IgD-negative memory B cell (primary cell): ENCODE measurements around the gene SERPINB5. TPM values are rescaled to one million over a fixed set of nuclear protein-coding genes. Genes with fewer than 3 reads are reported as not detected.

Experiments used
- H3K27ac Mint-ChIP-seq, 3 donors: one replicate each; pipeline ENCODE4 v1.8.0; 2020 to 2022; ENCODE audit warnings: mild to moderate bottlenecking in 3 of 3, mixed read lengths in 3 of 3, moderate library complexity in 1 of 3
- H3K27me3 Mint-ChIP-seq: one replicate; pipeline ENCODE4 v1.8.0; 2021; ENCODE audit warnings: mixed read lengths
- H3K36me3 Mint-ChIP-seq: one replicate; pipeline ENCODE4 v1.8.0; 2020; ENCODE audit warnings: mild to moderate bottlenecking, mixed read lengths
- H3K4me1 Mint-ChIP-seq, 3 donors: one replicate each; pipeline ENCODE4 v1.8.0; 2020 to 2022; ENCODE audit warnings: mixed read lengths in 3 of 3, mild to moderate bottlenecking in 1 of 3
- H3K4me3 Mint-ChIP-seq, 4 donors: one replicate each; pipeline ENCODE4 v1.8.0; 2020 to 2022; ENCODE audit warnings: mild to moderate bottlenecking in 4 of 4, mixed read lengths in 4 of 4, moderate library complexity in 3 of 4
- H3K9me3 Mint-ChIP-seq, 3 donors: one replicate each; pipeline ENCODE4 v1.8.0; 2020 to 2021; ENCODE audit warnings: mixed read lengths in 3 of 3, mild to moderate bottlenecking in 1 of 3
- polyA plus RNA-seq: library from polyadenylated mRNA; unstranded; fragments of 300-500 nt; fragmentation: Illumina TruSeq; gene quantifications from one replicate; pipeline ENCODE4 v1.2.3, GENCODE V29; 2021

The SERPINB5 gene, protein sequence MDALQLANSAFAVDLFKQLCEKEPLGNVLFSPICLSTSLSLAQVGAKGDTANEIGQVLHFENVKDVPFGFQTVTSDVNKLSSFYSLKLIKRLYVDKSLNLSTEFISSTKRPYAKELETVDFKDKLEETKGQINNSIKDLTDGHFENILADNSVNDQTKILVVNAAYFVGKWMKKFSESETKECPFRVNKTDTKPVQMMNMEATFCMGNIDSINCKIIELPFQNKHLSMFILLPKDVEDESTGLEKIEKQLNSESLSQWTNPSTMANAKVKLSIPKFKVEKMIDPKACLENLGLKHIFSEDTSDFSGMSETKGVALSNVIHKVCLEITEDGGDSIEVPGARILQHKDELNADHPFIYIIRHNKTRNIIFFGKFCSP
- polyA plus RNA-seq: not detected

DNA sequence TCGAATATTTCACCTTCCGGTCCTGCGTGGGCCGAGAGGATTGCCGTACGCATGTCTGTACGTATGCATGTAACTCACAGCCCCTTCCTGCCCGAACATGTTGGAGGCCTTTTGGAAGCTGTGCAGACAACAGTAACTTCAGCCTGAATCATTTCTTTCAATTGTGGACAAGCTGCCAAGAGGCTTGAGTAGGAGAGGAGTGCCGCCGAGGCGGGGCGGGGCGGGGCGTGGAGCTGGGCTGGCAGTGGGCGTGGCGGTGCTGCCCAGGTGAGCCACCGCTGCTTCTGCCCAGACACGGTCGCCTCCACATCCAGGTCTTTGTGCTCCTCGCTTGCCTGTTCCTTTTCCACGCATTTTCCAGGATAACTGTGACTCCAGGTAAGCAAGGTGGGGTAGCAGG lies at the start of gene SERPINB5:
Gene SERPINB5 (plus strand): TSS at position 291 of the 400 bp plus-strand sequence. CDS start 7,471 bp downstream, outside the sequence.
- no peaks in the 10 kb centered on the region for H3K4me1 Mint-ChIP-seq
- no peak within 1 kb of the TSS for H3K4me3 Mint-ChIP-seq
- H3K27me3 Mint-ChIP-seq: peaks cover 5% of the 10 kb centered on the region
- no peak within 1 kb of the TSS for H3K27ac Mint-ChIP-seq
- no peaks in the 10 kb centered on the region for H3K36me3 Mint-ChIP-seq
- no peaks in the 10 kb centered on the region for H3K9me3 Mint-ChIP-seq

DNA sequence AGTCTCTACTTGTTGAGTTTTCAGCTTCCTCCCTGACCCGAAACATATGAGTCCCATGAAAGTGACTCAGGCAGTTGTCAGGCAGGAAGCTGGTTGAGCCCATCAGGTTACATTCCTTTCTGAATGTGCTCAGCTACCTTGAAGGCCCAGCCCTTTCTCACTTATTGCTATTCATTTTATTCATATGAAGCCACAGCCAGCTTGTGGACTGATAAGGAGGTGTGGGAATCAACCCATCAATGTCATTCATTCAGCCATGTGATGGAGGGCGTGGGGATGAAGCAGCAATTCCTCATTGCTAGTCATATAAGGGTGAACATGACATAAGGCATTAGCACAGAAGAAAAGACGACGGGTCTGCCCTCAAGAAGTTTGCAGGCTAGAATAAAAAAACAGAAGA lies 49.2 kb upstream of the SERPINB5 start:
- peaks cover 5 to 11% (median 10%) of the 10 kb centered on the region in 3 donors for H3K4me1 Mint-ChIP-seq
- H3K27me3 Mint-ChIP-seq: peaks cover 13% of the 10 kb centered on the region
- H3K27ac Mint-ChIP-seq: no peak overlapping the region
- H3K4me3 Mint-ChIP-seq: no peak overlapping the region
- H3K36me3 Mint-ChIP-seq: no peaks in the 10 kb centered on the region
- H3K9me3 Mint-ChIP-seq: no peaks in the 10 kb centered on the region

DNA sequence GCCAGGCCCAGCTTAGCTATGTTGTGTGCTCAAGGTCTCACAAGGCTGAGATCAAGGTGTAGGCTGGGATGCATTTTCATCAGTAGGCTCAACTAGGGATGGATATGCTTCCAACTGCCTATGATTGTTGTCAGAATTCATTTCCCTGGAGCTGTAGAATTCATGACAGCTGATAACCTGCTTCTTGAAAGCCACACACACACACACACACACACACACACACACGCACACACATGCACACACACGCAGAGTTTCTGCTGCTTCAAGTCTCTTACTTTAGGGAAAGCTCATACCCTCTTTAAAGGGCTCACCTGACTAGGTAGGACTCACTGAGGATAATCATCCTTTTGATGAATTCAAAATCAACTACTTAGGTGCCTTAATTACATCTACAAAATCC lies 46.2 kb upstream of the SERPINB5 start:
- Mint-ChIP-seq H3K36me3 (no peaks in the 10 kb centered on the region), H3K4me1 (no peaks in the 10 kb centered on the region), H3K4me3 (no peak overlapping the region), H3K27ac (no peak overlapping the region), H3K27me3 (peaks cover 16% of the 10 kb centered on the region), H3K9me3 (no peaks in the 10 kb centered on the region)

DNA sequence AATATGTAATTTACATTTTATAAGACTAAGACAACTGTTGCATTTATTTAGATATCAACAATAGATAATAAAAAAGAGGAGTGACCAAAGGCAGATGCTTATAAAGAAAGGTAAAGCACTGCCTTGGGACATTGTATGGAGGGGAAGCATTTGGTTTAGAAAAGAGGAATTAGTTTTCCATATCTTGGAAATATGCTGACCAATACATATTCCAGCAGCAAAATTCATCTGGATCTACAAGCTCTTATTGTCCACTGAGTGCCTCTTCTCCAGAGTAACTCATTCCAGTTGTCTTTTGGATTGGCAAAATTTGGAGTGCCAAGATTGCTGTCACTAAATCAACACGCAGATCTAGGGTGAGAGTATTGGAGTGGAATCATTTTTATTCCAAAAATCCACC lies 45.6 kb upstream of the SERPINB5 start:
- no peak overlapping the region for H3K4me3 Mint-ChIP-seq
- H3K27ac Mint-ChIP-seq: no peak overlapping the region
- no peaks in the 10 kb centered on the region for H3K4me1 Mint-ChIP-seq
- peaks cover 15% of the 10 kb centered on the region for H3K27me3 Mint-ChIP-seq
- no peaks in the 10 kb centered on the region for H3K9me3 Mint-ChIP-seq
- H3K36me3 Mint-ChIP-seq: no peaks in the 10 kb centered on the region

DNA sequence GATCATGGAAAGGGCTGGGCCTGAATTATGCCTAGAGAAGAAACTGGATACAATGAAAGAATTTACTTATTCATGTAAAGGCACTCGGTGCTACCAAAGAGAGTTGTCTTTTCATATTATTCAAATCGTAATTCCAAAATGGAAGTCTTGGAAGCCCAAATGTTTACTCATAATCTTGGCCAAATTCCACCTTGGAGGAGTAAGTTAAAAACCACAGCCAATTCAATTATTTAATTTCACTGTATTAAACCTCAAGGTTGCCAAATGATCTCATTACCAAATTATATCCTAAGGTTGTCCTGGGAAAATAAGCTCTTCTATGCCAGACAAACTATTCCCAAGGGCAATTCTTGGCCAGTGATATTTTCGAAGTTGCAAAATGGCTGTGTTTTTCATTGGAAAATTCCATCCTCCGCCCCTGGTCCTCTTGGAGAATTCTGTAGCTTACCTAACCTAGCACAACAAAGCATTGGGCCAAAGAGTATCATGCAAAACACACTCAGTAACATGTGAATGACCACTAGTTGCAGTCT lies 43.4 kb upstream of the SERPINB5 start:
- peaks cover 17% of the 10 kb centered on the region for H3K27me3 Mint-ChIP-seq
- H3K27ac Mint-ChIP-seq: peak overlapping the region in 1 of 3 donors; percentile 54
- H3K4me3 Mint-ChIP-seq: no peak overlapping the region
- H3K4me1 Mint-ChIP-seq: no peaks in the 10 kb centered on the region
- no peaks in the 10 kb centered on the region for H3K36me3 Mint-ChIP-seq
- no peaks in the 10 kb centered on the region for H3K9me3 Mint-ChIP-seq

DNA sequence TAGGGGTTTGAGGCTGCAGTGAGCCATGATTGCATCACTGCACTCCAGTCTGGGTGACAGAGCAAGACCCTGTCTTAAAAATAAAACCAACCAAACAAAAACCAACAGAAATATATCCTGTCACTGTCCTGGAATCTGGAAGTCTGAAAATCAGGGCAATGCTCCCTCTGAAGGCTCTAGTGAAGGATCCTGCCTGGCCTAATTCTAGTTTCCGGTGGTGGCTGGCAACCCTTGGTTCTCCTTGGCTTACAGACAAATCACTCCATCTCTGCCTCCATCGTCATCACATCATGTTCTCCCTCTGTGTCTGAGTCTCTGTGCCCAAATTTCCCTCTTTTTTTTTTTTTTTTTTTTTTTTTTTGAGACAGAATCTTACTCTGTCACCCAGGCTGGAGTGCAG lies 38.6 kb upstream of the SERPINB5 start:
- H3K36me3 Mint-ChIP-seq: no peaks in the 10 kb centered on the region
- peaks cover 8% of the 10 kb centered on the region for H3K27me3 Mint-ChIP-seq
- no peaks in the 10 kb centered on the region for H3K9me3 Mint-ChIP-seq
- H3K4me3 Mint-ChIP-seq: no peak overlapping the region
- peak overlapping the region in 1 of 3 donors; percentile 16 for H3K27ac Mint-ChIP-seq
- peaks cover 0 to 2% (median 1%) of the 10 kb centered on the region in 3 donors for H3K4me1 Mint-ChIP-seq

DNA sequence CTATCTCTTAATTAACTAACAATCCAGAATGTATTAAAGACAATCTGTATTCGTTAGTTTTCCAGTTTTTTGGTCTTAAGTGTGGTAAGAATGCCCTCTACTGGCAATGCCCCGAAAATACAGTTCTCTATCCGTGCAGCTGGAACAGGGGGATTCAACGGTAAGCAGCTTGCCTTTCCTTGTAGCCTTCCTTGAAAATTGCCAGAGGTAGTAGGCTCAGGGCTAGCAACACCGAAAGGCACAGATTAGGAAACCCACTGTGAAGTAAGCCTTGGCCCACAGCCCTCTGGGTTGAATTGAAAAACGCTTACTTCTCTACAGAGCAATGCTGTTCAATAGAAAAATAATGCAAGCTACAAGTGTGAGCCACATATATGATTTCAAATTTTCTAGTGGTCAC lies 37.4 kb upstream of the SERPINB5 start:
- H3K27ac Mint-ChIP-seq: no peak overlapping the region
- no peaks in the 10 kb centered on the region for H3K9me3 Mint-ChIP-seq
- no peaks in the 10 kb centered on the region for H3K36me3 Mint-ChIP-seq
- H3K4me1 Mint-ChIP-seq: peaks cover under 1 to 5% (median 1%) of the 10 kb centered on the region in 3 donors
- H3K4me3 Mint-ChIP-seq: no peak overlapping the region
- H3K27me3 Mint-ChIP-seq: peaks cover 6% of the 10 kb centered on the region

DNA sequence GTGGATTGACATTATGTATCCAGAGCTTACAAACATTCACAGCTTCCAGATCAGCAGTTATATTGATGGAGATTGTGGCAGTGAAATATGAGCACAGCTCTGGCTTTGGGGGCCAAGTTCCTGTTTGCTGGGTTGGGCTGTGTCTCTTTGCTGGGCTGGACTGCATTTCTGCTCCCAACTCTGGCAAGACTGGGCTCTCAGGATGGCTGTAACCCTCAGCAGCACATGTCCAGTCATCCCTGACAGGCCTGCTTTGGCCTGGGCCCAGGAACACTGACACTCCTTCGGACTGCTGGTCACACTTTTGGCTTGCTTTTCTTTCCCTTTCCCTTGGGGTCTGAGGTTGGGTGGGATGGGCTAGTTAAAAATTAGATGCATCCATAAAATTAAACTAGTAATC lies 36.5 kb upstream of the SERPINB5 start:
- no peak overlapping the region for H3K4me3 Mint-ChIP-seq
- H3K27ac Mint-ChIP-seq: no peak overlapping the region
- H3K9me3 Mint-ChIP-seq: no peaks in the 10 kb centered on the region
- no peaks in the 10 kb centered on the region for H3K36me3 Mint-ChIP-seq
- peaks cover 6% of the 10 kb centered on the region for H3K27me3 Mint-ChIP-seq
- peaks cover 8 to 13% (median 10%) of the 10 kb centered on the region in 3 donors for H3K4me1 Mint-ChIP-seq

DNA sequence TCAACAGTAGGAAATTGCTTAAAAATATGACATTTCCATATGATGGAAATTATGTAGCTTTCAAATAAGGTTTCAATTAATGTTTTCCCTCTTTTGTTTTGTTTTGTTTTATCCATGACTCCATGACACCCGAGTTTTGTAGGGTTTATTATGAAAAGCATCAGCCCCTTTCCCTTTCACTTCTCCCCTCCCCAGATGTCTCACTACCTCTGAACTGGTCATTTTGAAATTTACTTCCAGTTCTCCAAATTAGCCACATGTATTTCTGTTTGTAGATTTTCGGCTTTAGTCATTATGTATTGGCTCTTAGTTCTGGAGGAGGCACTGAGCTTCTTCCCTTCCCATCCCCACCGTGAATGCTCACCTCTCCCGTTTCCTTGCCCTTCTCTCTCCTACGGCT lies 35.9 kb upstream of the SERPINB5 start:
- H3K4me1 Mint-ChIP-seq: peaks cover 8 to 13% (median 10%) of the 10 kb centered on the region in 3 donors
- no peaks in the 10 kb centered on the region for H3K36me3 Mint-ChIP-seq
- H3K4me3 Mint-ChIP-seq: no peak overlapping the region
- H3K9me3 Mint-ChIP-seq: no peaks in the 10 kb centered on the region
- no peak overlapping the region for H3K27ac Mint-ChIP-seq
- peaks cover 5% of the 10 kb centered on the region for H3K27me3 Mint-ChIP-seq

DNA sequence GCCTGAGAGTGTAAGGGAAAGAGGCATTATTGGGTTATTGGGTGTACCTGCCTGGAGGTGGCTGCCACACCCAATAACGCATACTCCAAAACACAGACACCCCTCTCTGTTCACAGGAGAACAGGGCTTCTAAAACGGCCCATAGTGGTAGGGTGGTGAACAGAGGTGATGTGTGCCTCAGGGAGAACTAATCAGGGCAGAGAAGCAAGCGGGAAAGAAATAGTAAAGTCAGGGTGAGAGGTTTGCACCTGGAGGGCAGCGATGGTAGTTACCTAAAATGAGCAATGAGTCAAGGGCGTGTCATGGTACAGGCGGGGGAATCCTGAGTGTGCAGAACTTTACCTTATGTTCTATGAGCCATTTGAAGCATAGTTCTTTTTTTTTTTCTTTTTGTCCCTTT lies 32.9 kb upstream of the SERPINB5 start:
- peaks cover 8 to 13% (median 10%) of the 10 kb centered on the region in 3 donors for H3K4me1 Mint-ChIP-seq
- H3K4me3 Mint-ChIP-seq: peak overlapping the region in 1 of 4 donors; percentile 49
- H3K27me3 Mint-ChIP-seq: no peaks in the 10 kb centered on the region
- no peaks in the 10 kb centered on the region for H3K36me3 Mint-ChIP-seq
- no peak overlapping the region for H3K27ac Mint-ChIP-seq
- H3K9me3 Mint-ChIP-seq: no peaks in the 10 kb centered on the region

DNA sequence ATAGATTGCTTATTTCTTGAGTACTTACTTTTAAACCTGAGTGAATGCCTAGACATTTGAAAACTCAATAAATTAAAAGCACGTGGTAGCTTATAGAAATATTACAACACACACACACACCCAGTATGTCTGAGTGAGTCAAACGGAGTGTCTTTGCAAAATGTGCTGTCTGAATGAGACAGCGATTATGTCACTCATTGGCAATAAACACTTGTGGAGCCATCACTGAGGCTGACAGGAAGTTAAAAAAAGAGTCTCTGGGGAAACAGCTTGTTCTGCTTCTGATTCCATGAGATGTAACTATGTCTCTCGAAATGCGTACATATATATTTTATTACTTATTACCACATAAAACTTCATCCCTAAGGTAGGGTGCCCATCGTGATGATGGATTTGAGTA lies 32.2 kb upstream of the SERPINB5 start:
- Mint-ChIP-seq H3K4me1 (peaks cover 7 to 12% (median 10%) of the 10 kb centered on the region in 3 donors), H3K9me3 (no peaks in the 10 kb centered on the region), H3K4me3 (no peak overlapping the region), H3K27me3 (no peaks in the 10 kb centered on the region), H3K36me3 (no peaks in the 10 kb centered on the region), H3K27ac (peak overlapping the region in 1 of 3 donors; percentile 16)

DNA sequence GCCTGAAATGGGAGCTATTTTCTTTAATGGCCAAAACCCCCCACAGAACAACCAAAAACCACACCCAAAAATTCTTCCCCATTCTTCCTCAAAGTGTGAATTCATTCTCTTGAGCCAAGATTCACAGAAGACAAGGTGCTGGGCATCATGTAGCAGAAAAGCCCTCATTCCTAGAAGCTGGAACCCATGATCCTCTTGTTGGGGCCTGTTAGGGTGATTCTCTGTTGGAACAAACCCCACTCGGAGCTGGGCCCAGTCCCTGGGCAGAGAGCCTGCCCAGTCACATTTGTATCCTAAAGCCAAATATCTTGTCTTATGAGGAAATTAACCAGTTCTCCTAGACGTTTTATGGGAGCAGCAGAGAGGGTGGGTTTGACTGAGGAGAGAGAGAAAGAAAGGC lies 31.7 kb upstream of the SERPINB5 start:
- Mint-ChIP-seq H3K4me1 (peaks cover 7 to 12% (median 10%) of the 10 kb centered on the region in 3 donors), H3K36me3 (no peaks in the 10 kb centered on the region), H3K27ac (peak overlapping the region in 1 of 3 donors; percentile 5), H3K27me3 (no peaks in the 10 kb centered on the region), H3K4me3 (peak overlapping the region in 1 of 4 donors; percentile 43), H3K9me3 (no peaks in the 10 kb centered on the region)

DNA sequence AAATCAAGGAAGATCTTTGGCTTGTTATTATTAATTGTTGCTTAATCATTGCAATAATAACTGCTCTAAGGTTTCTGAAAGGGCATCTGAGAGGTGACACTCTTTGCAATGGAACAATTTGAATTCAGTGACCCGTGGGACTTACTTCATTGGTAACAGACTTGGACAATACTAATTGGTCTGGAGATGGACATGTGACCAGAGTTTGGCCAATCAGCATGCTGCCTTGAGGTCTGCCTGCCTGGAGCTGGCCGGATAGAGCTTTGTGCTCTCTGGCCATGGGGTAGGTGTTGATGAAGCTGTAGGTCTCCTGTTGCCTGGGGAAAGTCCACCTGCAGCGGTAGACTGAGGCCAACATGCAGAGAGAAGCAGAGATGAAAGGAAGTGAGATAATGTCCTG lies 30.5 kb upstream of the SERPINB5 start:
- Mint-ChIP-seq H3K4me3 (no peak overlapping the region), H3K27me3 (no peaks in the 10 kb centered on the region), H3K36me3 (no peaks in the 10 kb centered on the region), H3K4me1 (peaks cover 7 to 12% (median 10%) of the 10 kb centered on the region in 3 donors), H3K27ac (no peak overlapping the region), H3K9me3 (peaks cover 0 to 2% (median 2%) of the 10 kb centered on the region in 3 donors)

DNA sequence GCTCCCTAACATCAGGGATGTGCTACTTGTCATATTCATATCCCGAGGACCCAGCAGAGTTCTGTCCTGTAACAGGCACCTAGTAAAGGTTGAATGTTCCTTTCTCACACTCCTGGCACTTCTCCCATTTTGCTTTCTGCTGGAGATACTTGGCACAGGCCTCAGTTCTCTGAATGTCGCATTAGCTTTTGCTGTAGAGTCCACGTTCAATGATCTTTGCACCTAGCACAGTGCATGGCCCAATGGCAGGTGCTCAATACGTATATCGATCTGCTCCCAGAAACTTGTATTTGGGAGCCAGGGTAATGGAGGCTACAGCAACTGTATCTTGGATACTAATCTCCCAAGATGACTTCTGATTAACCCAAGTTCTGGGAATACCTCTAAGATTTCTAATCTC lies 29.7 kb upstream of the SERPINB5 start:
- Mint-ChIP-seq H3K27ac (peak overlapping the region in 1 of 3 donors; percentile 2), H3K27me3 (no peaks in the 10 kb centered on the region), H3K36me3 (no peaks in the 10 kb centered on the region), H3K9me3 (peaks cover 0 to 2% (median 2%) of the 10 kb centered on the region in 3 donors), H3K4me3 (no peak overlapping the region), H3K4me1 (peaks cover 7 to 12% (median 10%) of the 10 kb centered on the region in 3 donors)

DNA sequence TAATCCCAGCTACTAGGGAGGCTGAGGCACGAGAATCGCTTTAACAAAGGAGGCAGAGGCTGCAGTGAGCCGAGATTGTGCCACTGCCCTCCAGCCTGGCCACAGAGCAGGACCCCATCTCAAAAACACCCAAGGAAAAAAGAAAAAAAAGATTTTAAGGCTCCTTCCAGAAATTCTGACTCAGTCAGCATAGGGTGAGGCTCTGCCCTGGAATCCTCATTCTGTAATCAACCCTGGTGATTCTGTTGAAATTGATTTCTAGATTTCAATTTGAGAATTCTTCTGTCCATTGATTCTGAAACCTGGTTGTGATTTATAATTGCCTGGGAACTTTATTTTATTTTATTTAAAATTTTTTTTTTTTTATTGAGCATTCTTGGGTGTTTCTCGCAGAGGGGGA lies 27.3 kb upstream of the SERPINB5 start:
- Mint-ChIP-seq H3K4me1 (peaks cover 6 to 8% (median 7%) of the 10 kb centered on the region in 3 donors), H3K27me3 (no peaks in the 10 kb centered on the region), H3K27ac (no peak overlapping the region), H3K9me3 (peaks cover 0 to 2% (median 2%) of the 10 kb centered on the region in 3 donors), H3K36me3 (no peaks in the 10 kb centered on the region), H3K4me3 (no peak overlapping the region)
